NCI-H2227 (cell line): ENCODE measurements around the gene ACY1.

Source experiments
- DNase-seq: peaks from one replicate; lab custom pipeline; 2025; ENCODE audit not compliant: unreplicated experiment; lab: John Stamatoyannopoulos, UW

The ACY1 gene

DNA sequence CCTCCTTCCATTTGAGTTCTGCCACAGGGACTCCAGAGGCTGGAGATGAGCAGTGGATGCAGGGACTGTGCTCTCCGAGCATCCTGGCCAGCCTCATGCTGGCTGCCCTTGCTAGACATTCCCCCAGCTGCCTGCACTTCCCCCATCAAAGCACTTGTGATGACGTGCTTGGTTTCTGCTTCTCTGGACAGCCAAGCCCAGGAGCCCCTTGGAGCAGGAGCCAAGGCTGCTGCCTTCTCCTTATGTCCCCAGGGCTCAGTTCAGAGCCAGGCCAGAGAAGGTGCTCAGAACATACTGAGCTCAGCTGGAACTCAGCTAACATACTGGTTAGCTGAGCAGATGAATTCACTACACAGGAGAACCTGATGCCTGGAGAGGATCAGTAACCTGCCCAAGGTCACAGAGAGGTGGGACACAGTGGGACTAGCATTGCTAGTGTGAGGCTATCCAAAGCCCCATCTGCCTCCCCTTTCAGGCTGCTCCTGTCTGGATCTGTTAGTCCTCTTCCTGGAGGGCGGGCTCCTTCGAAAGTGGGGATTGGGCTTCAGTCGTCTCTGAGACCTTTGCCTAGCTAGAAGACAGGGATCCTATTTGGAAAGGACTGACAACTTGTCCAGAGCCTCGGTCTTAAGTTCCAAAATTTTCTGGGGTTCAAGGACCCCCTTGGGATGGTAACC is 20.3 kb upstream of the ACY1 start:
- no peak for DNase-seq

DNA sequence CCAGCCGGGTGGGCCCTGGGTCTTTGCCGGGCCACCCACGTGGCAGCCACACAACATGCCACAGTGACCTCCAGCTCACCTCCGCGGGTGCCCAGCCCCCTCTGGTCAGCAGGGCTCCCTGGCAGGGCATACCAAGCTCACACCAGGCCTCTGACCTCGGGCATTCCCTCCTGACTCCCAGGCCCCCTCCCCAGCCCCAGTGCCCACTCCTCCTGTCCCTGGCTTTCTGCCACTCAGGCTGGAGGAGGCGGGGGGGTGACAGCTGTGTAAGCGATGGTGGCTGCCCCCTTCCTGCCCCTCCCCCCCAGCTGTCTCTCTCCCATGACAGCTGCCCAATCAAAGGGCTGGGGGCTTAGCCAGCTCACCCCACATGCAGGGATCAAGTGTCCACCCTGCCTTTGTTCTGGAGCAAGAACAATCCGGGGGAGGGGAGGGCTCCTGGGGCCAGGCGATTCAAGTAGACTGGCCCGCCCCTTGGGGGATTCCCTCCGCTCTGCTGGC is 19.3 kb upstream of the ACY1 start:
- DNase-seq = peak; percentile 16

DNA sequence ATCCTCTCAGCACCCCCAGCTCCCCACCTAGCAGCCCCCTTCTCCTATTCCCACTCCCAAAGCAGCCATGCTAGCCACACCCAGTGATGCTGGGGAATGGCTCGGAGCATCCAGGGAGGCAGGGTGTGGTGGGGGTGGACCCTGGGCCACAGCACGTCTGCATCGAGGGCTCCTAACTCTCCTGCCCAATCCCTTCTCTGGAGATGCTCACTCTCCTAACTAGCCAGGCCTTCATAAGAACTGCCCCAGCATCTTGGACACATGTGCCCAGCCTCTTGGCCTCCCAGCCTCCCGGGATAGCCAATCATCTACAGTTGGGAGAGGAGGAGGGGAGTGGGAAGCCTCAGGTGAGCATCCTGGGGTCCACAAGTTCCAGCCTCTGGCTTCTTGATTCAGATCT is 18.8 kb upstream of the ACY1 start:
- DNase-seq = no peak

DNA sequence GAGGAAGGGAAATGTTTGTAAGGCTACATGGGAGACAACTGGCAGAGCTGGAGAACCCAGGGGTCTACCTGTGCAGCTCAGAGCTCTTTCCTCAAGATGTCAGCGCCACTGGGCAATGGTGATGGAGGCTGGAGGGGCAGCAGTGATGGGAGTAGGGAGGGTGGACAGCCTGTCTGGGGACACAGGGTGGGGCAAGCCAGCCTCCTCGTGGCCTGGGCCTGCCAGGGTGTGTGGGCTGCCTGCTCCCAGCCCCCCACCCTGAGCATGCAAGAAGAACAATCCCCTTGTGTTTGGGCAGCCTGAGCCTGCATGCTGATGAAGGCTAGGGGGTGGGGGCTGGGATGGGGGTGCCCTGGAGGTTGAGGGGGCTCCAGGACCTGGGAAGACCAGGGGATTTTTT is 17.3 kb upstream of the ACY1 start:
- no peak for DNase-seq

DNA sequence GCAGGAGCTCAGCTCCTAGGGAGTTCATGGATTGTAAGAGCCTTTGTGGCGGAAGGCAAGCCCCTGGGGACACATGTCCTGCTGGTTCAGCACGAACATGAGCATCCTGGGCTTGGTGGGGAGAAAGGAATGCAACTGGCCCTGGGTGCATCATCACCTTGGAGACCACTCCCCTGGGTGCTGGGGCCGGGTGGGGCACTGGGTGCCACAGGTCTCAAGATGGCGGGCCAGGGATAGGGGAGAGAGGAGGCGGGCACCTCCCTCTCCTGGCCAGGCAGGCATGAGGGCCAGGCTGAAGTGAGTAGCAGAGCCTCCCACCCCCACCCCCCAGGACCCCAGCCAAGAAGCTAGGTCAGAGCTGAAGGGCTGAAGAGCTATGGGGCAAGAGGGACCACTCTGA is 16.8 kb upstream of the ACY1 start:
- DNase-seq = no peak

DNA sequence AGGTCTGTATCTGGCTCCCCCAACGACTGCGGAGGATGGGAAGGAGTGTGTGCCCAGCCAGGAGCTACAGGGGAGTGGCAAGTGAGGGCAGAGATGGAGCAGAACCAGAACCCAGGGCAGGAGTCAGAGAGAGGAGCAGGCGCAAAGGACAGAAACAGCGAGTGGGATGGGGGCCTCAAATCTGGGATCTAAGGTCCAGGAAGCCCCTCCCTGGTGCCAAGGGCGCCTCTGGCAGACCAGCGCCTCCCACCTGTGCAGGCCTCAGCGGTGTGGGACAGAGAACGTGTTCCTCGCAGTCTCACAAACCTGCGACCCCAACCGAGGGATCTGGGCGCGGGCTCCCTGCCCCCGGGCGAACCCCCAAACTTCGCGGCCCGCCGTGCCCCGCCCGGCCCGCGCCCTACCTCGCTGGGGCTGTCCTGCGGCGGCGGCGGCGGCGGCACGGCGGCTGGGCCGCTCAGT is 16.4 kb upstream of the ACY1 start:
- DNase-seq = no peak

DNA sequence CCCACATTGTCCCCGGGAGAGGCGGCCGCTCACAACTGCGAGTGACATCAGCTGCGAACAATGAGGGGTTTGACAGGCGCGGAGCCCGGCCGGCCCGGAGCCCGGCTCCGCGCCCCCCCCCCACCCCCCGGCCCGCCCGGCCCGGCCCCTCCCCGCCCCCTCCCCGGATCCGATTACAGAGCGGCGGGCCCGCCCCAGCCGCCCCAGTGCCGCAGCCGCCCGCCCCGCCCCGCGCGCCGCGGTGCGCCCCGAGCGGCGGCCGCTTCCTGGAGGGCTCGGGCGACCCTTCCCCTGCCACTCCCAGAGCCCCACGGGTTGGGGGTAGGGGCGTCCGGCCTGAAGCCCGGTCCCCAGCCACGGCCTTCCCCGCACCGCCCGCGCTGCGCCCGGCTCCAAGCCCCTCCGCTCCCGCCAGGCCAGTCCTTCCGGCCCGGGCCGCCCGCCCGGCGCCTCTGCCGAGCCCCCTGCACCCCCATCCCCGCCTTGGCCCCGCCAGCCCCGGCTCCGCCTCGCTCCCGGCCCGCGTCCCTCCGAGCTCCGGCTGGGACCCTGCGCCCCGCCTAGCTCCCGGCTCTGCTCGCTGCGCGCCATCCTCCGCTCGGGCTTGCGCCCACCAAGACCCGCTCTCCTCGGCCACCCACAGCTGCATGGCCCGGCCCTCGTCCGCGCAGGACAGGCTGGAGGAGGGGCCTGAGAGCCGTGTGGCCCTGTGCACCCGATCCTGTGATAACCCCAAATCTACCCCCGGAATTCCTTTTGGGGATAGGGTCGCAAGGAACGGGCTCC is 15.8 kb upstream of the ACY1 start, which contains the start of gene PCBP4:
Gene PCBP4, minus strand, starts transcription at position 71 of the 786 bp plus-strand sequence. CDS start 6,214 bp downstream, outside the sequence.
- peak; percentile 62 for DNase-seq

DNA sequence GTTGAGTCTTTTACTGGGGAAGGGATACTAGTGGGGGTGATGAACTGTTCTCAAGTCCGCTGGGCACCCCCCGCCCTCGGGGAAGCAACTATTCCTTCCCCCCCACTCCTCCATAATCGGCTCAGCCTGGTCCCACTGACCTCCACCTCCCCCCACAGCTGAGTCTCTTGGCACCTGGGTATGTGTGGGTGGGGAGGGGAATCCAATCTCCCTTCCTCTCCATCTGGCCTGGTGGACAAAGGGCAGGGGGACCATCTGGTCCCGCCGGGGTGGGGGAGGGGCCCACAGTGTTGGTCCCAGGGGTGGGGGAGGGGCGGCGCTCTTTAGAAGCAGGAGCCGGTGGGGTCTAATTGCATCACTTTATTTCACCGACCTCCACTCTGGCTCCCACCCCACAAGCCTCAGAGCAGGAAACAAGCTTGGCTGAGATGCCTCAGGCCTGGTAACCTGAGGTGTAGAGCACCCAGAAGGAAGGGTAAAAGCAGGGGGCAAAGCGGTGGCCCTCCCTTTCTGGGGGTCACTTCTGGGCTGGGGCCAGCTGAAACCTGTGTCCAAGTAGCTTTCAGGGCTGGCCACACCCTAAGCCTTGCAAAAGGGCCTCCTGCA is 15.1 kb upstream of the ACY1 start:
- DNase-seq = peak; percentile 72

DNA sequence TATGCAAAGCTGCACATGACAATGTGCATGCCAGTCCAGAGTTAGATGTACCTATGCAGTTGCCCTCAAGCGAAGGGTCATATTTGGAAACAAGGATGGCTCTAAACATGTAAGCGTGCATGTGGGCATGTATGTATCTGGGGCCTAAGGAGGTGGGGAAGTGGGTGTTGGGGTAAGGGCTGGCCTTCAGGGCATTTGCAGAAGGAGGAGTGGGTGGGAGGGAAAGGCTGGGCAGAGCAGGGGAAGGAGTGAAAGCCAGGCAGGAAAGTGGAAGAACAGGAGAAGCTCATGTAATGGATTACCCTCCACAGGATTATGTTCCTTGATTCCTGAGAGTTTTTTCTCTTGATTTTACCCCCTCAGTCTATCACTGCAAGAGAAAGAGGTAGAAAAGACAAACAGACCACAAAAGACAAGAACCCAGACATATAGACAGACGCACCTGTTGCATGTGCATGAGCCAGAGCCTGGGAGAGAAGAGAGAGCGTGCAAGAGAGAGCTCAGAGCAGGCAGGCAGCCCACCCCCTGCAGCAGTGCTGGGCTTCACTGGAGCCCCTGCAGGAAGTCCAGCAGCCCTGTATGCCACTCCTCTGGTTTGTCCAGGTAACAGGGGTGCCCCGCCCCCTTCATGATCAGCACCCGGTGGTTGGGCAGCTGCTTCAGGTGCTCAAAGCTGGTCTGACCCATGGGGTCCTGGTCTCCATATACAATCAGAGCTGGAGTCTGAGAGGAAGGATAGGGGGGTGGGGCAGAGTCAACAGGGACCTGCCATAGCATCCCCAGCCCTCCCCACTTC is 14.3 kb upstream of the ACY1 start:
- DNase-seq = no peak

DNA sequence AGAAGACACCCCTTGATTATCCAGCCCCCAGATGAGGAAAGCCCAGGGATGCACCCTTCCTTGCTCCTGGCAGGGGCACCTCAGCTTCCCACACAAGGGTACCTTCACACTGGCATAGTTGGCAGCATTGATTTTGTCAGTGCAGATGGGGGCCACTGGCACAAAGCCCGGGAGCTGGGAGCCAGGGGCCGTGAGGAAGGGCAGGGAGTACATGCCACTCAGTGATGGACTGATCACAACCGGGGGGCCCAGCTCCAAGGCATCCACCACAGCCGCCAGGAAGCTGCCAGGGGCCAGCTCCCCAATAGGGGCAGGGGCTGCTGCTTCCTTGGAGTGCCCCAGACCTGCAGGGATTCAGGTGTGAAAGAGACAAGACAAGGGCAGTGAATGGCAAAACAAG is 13.5 kb upstream of the ACY1 start:
- DNase-seq = no peak

DNA sequence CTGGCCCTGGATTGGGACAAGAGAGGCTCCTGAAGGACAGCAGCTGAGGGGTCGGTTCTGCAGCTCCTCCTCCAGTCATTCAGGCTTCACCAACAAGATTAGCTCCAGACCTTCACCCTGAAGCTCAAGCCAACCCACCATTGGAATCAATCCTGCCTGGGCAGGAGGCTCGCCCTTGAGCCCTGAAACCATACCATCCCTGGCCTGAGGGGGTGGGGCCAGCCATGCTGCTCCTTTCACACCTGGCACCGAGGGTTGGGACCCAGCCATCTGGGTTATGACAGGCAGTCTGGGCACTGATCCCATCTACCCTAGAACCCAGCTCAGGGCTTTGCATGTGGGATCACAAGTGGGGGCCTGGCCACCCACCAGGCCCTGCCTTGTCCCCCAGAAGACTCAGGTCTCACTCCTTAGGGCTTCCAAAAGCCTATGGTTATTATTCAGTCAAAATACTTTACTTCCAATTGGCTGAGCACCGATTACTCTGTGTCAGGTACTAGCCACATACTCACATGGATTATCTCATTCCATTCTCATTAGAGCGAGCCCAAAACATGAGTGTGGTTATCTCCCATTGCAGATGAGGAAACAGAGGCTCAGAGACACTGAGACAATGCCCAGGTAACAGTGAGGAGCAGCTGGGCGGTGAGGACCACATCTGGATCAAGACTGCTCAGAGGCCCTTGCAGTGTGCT is 12.6 kb upstream of the ACY1 start:
- DNase-seq = no peak

DNA sequence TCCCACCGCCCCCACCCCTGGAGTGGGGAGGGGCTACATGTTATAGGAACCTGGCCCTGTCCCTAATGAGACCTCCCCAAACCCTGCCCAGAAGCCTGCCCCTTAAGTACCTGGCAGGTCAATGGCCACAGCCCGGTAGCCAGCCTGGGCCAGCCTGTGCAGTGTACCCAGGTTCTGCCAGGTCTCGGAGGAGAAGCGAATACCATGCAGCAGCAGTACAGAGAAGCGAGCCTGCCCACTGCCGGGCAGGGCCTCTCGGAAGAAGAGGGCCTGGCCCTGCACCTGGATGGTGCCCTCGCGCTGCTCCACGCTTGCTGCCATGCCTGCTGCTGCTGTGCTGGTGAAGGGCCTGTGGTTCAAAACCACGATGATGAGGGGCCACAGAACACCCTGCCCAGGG is 12.0 kb upstream of the ACY1 start:
- no peak for DNase-seq

DNA sequence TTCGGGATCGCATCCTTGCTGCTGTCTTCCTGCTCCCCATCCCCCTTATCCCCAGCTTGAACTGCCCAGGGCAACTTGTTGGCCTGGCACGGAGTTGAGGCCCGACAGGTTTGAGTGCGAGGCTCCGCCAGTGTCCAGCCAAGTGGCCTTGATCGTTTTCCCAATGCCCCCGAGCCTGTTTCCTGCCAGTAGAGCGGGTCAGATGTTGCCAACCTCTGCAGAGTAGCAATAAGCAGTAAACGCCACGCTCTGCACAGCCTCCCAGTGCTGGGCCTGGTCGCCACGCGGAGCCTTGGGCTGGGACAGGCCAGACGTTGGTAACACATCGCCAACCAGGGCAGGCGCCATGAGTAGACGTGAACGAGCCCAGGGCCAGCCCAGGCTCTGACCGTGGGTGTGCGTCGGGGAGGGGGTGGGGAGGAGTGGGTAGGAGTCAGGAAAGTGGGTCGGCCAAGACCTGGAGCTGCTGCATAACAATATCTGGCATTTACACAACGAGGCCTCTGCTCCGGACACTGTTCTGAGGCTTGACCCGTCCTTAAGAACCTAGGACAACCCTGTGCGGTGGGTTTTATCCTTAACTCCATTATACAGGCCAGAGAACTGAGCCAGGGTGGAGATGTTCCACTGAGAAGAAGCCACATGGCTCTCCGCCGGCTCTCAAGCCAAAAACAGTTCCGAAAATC is 8.9 kb upstream of the ACY1 start:
- peak; percentile 39 for DNase-seq

DNA sequence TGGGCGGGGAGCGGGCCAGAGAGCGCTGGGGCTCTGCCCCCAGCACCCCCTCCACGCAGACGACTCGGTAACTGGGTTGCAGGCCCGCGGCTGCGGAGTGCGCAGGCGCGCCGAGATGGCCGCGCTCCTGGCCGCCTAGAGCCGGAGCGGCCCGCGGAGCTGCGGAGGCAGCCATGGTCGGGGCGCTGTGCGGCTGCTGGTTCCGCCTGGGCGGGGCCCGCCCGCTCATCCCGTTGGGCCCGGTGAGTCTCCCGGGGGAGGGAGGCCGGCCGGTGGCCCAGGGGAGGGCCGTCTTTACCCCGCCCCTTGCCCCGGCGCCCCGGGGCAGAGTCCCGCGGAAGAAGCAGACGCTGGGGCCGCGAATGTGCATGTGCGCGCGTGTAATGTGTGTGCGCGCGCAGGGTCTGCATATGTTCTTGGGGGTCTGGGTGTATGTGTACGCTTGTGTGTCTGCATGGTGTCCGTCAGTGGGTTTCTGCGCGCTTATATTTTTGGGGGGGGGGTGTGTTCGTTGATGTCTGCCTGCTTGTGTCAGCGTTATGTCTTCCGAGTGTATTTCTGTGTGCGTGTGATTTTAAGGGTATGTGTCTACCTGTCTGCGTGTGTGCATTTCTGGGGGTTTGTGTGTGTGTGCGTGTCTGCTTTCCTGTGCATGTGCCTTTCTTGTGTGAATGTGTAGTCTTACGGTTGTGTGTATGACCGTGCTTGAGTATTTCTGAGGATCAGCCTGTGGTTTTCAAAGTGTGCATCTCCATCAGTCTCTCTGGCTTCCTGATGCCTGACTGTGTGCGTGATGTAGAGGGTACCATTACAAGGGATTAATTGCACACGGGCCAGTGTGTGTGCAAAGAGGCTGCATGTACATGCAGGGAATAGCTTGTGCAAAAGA is 8.1 kb upstream of the ACY1 start, which contains the start of gene ABHD14A:
Gene ABHD14A, plus strand, starts transcription at position 102 of the 889 bp plus-strand sequence. Its CDS starts 72 bp downstream, at position 174.
- DNase-seq = peak; percentile 79

DNA sequence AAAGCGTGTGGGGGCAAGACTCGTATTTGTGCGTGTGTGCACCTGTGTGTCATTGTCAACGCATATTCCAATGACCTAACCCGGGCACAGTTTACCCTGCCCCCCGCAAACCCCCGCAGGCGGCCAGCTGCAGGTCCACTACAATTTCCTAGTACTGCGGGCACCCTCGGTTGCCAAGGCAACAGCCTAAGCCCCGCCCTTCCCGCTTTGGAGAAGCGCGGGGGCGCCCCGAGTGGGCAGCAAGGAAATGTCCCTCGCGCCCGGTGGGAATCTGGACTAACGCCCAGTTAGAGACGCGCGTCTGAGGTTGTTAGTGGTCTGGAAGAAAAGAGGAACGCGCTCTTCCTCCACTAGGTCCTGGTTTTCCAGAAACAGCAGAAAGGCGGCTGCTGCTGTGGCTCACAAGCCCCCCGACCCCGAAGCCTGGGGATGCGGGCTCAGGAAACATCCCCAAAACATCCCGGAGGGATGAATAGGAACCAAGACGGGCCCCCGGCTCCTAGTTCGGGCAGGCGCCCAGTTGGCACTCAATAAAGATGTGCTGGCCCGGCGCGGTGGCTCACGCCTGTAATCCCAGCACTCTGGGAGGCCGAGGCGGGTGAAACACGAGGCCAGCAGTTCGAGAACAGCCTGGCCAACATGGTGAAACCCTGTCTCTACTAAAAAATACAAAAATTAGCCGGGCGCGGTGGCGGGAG is 7.3 kb upstream of the ACY1 start:
- peak; percentile 87 for DNase-seq

DNA sequence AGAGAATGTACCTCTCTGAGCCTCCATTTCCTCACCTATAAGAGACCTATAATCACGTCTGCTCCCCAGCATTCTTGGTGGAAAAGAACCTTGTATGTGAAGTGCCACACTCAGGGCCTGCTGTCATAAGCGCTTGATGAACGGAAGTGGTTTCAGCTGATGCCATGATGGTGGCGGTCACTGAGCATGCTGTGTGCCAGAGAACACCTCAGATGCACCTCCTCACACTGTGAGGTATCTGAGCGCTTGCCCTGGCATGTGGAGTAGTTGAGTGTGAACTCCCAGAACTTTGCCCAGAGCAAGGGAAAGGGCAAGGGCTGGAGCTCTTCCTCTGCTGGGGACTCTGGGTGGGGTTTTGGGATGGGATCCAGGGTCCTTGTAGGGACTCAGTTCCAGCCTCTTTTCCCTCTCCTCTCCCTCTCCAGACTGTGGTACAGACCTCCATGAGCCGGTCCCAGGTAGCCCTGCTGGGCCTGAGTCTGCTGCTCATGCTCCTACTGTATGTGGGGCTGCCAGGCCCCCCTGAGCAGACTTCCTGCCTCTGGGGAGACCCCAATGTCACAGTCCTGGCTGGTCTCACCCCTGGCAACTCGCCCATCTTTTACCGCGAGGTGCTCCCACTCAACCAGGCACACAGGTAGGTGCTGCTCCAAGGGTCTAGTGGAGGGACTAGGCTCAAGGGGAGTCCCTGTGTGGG is 5.7 kb upstream of the ACY1 start:
- DNase-seq = no peak

DNA sequence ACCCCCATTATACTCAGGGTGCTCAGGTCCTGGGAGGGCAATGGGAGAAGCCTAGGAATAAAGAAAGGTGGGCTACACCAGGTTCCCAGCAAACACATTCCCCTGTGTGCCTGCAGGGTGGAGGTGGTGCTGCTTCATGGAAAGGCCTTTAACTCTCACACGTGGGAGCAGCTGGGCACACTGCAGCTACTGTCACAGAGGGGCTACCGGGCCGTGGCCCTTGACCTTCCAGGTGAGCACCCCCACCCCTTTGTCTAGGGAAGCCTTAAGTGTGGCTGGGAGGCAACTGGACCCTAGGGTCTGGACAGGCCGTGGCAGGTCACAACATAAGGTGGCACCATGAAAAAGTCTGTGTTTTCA is 5.2 kb upstream of the ACY1 start:
- no peak for DNase-seq

DNA sequence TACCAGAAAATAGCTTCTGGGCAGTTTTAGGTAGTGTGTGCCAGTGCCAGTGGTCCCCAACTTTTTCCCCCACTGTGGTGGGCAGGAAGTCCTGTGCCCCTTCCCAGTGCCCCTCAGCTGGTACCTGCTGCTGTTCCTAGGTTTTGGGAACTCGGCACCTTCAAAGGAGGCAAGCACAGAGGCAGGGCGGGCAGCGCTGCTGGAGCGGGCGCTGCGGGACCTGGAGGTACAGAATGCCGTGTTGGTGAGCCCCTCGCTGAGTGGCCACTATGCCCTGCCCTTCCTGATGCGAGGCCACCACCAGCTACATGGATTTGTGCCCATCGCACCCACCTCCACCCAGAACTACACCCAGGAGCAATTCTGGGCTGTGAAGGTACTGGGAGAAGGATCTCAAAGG is 3.1 kb upstream of the ACY1 start:
- DNase-seq = no peak
